Small intestine (tissue), 7 donors: ENCODE data around the gene BOLA3. TPM values are rescaled to one million over a fixed set of nuclear protein-coding genes. Genes with fewer than 3 reads are reported as not detected.

Source experiments
- DNase-seq, 2 donors: peaks; one replicate each; pipeline versions ENCODE4 v3.0.0 to v3.0.0-alpha.2; 2013
- FAIRE-seq: peaks from 2 replicates; lab custom pipeline; 2012; peaks lifted over from hg19 to GRCh38; lab: Jason Lieb, UNC
- H3K27ac ChIP-seq, 3 donors: one replicate each; pipeline ENCODE4 v1.5.1; 2013; ENCODE audit warnings: low read length in 2 of 3, mild to moderate bottlenecking in 2 of 3, control low read depth in 1 of 3, inconsistent platforms in 1 of 3, low read depth in 1 of 3, moderate library complexity in 1 of 3
- H3K27me3 ChIP-seq, 3 donors: one replicate each; pipeline ENCODE4 v1.6.1; 2013; ENCODE audit warnings: low read length in 3 of 3, inconsistent platforms in 1 of 3; ENCODE audit not compliant: control insufficient read depth in 3 of 3, insufficient read depth in 3 of 3
- H3K36me3 ChIP-seq, 3 donors: one replicate each; pipeline ENCODE4 v1.6.1; 2013; ENCODE audit warnings: low read length in 3 of 3, inconsistent platforms in 1 of 3, low read depth in 1 of 3, mild to moderate bottlenecking in 1 of 3, moderate library complexity in 1 of 3; ENCODE audit not compliant: control insufficient read depth in 3 of 3, insufficient read depth in 2 of 3
- H3K4me1 ChIP-seq, 3 donors: one replicate each; pipeline ENCODE4 v1.6.1; 2013; ENCODE audit warnings: low read length in 2 of 3, inconsistent platforms in 1 of 3, low read depth in 1 of 3, mild to moderate bottlenecking in 1 of 3, moderate library complexity in 1 of 3; ENCODE audit not compliant: control insufficient read depth in 3 of 3, insufficient read depth in 2 of 3
- H3K4me3 ChIP-seq, 3 donors: one replicate each; pipeline ENCODE4 v1.5.1; 2013; ENCODE audit warnings: low read length in 3 of 3, control low read depth in 1 of 3, inconsistent platforms in 1 of 3, low read depth in 1 of 3, mild to moderate bottlenecking in 1 of 3, moderate library complexity in 1 of 3
- H3K9me3 ChIP-seq, 2 donors: one replicate each; pipeline ENCODE4 v1.6.1; 2013; ENCODE audit warnings: low read depth in 1 of 2, low read length in 1 of 2; ENCODE audit not compliant: control insufficient read depth in 2 of 2, insufficient read depth in 1 of 2
- WGBS, 3 donors: extraction: QIAGEN DNeasy Blood & Tissue Kit; methylation state at CpG; one replicate each; pipeline ENCODE4 v1.1.7; 2013; 5-methylcytosine and 5-hydroxymethylcytosine counted together
- polyA plus RNA-seq, 4 donors: library from polyadenylated mRNA; stranded (reverse) in 3 of 4; unstranded in 1 of 4; fragments of 200-250 nt in 3 of 4; fragments of 120-200 nt in 1 of 4; gene quantifications; one replicate each; pipeline versions ENCODE4 v1.2.1 to v1.2.3, GENCODE V29; 2013
- donor health status: healthy with polysubstance abuse.
- donor health status: control.
- donor health status: control.
- donor health status: Bipolar disorder and iron deficiency.
- donor health status: healthy.

Gene BOLA3
- polyA plus RNA-seq, 4 donors, result 26.4 to 75.8 (median 60.0) TPM

DNA sequence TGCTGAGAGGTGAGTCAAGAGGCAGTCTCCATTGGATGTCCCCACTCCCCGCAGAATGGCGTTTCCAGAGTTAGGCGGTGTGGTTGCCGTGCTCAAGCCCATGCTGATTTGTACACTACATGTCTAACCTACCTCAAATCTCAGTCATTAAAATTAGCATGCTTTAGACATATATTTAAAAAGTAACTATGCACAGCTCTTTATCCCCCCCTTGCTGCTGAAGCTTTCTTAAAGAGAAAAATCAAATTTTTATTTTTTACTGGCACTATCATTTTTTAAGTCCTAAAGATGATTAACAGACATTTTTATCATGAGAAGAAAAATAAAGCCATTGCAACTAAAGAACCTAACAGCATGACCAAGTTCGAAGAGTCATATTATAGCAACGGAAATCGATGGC lies 42.9 kb downstream of the BOLA3 start:
- peaks cover 7 to 46% (median 15%) of the 10 kb centered on the region in 3 donors for H3K36me3 ChIP-seq
- DNase-seq (no peak), FAIRE-seq (no peak)
- H3K4me1 ChIP-seq, result no peaks in the 10 kb centered on the region
- H3K27me3 ChIP-seq, result no peaks in the 10 kb centered on the region
- H3K4me3 ChIP-seq, result no peak overlapping the region
- no peaks in the 10 kb centered on the region for H3K9me3 ChIP-seq
- H3K27ac ChIP-seq, result no peak overlapping the region
- WGBS, 3 donors, result 94 to 98% (median 97%) methylated on average over 7 of the region's 7 CpGs

DNA sequence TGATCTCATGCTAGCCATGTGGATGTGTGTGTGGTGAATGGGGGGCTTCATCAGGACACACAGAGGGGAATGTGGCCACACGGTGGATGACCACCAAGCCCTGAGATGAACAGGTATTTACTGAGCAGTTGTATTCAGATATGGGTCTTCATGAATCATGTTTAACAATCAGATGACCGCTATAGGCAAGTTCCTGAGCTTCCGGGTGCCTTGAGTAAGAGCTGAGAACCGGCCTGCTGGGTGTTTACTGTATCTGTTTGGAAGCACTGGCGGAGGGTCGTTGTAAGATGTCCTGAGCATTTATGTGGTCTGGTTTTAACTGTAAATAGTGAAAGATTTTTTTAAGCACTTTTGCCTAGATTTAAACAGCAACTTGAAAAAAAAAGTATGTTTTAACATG lies 43.9 kb downstream of the BOLA3 start:
- H3K9me3 ChIP-seq, result no peaks in the 10 kb centered on the region
- H3K4me1 ChIP-seq, result no peaks in the 10 kb centered on the region
- H3K4me3 ChIP-seq, result no peak overlapping the region
- FAIRE-seq, result no peak
- peaks cover 17 to 57% (median 21%) of the 10 kb centered on the region in 3 donors for H3K36me3 ChIP-seq
- H3K27ac ChIP-seq, result no peak overlapping the region
- 84 to 90% (median 88%) methylated on average over 6 of the region's 6 CpGs for WGBS, 3 donors
- DNase-seq, result no peak
- H3K27me3 ChIP-seq, result no peaks in the 10 kb centered on the region

DNA sequence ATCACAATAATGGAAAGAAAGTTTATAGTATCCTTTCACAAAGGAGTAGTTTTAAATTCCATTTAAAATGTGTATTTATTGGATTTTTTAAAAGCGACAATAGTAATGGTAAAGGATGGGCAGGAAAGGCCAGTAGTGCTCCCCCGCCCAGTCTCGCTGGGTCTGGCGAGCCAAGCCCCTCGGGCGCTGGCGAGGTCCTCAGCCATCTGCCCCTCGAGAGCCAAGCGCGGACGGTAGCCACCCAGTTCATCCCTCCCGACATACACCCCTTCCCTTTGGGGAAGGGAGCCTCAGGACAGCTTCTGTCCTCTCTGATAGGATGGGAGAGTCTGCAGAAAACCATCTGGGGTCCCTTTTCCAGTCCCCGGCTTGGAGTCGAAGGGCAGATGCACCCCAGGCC lies 45.2 kb downstream of the BOLA3 start:
- DNase-seq, result no peak
- Histone ChIP-seq H3K4me1 (no peaks in the 10 kb centered on the region), H3K27ac (no peak overlapping the region), H3K4me3 (no peak overlapping the region), H3K36me3 (peaks cover 18 to 62% (median 26%) of the 10 kb centered on the region in 3 donors), H3K9me3 (no peaks in the 10 kb centered on the region), H3K27me3 (no peaks in the 10 kb centered on the region)
- WGBS, 3 donors, result 95 to 97% (median 96%) methylated on average over 14 of the region's 14 CpGs
- FAIRE-seq, result no peak

DNA sequence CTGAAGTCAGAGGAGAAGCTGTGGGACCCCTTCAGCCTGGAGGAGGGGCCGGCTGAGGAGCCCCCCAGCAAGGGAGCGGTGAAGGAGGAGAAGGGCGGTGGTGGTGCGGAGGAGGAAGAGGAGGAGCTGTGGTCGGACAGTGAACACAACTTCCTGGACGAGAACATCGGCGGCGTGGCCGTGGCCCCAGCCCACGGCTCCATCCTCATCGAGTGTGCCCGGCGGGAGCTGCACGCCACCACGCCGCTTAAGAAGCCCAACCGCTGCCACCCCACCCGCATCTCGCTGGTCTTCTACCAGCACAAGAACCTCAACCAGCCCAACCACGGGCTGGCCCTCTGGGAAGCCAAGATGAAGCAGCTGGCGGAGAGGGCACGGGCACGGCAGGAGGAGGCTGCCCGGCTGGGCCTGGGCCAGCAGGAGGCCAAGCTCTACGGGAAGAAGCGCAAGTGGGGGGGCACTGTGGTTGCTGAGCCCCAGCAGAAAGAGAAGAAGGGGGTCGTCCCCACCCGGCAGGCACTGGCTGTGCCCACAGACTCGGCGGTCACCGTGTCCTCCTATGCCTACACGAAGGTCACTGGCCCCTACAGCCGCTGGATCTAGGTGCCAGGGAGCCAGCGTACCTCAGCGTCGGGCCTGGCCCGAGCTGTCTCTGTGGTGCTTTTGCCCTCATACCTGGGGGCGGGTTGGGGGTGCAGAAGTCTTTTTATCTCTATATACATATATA lies 46.0 kb downstream of the BOLA3 start:
- Histone ChIP-seq H3K4me3 (no peak overlapping the region), H3K4me1 (no peaks in the 10 kb centered on the region), H3K9me3 (no peaks in the 10 kb centered on the region), H3K27me3 (no peaks in the 10 kb centered on the region), H3K36me3 (peaks cover 18 to 66% (median 26%) of the 10 kb centered on the region in 3 donors), H3K27ac (no peak overlapping the region)
- DNase-seq (no peak), FAIRE-seq (no peak)
- 95 to 97% (median 96%) methylated on average over 36 to 39 of the region's 39 CpGs for WGBS, 3 donors

DNA sequence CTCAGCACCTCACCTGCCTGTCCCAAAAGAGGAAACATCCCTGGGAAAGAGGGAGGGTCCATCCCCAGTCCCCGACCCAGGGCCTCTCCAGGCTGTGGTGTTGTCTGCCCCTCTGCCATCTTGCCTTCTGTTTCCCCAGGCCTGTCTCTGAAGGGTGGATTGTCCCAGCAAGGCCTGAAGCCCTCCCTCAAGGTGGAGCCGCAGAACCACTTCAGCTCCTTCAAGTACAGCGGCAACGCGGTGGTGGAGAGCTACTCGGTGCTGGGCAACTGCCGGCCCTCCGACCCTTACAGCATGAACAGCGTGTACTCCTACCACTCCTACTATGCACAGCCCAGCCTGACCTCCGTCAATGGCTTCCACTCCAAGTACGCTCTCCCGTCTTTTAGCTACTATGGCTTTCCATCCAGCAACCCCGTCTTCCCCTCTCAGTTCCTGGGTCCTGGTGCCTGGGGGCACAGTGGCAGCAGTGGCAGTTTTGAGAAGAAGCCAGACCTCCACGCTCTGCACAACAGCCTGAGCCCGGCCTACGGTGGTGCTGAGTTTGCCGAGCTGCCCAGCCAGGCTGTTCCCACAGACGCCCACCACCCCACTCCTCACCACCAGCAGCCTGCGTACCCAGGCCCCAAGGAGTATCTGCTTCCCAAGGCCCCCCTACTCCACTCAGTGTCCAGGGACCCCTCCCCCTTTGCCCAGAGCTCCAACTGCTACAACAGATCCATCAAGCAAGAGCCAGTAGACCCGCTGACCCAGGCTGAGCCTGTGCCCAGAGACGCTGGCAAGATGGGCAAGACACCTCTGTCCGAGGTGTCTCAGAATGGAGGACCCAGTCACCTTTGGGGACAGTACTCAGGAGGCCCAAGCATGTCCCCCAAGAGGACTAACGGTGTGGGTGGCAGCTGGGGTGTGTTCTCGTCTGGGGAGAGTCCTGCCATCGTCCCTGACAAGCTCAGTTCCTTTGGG lies 47.2 kb downstream of the BOLA3 start:
- 94 to 96% (median 95%) methylated on average over 25 of the region's 25 CpGs for WGBS, 3 donors
- FAIRE-seq (no peak), DNase-seq (no peak)
- Histone ChIP-seq H3K27ac (no peak overlapping the region), H3K9me3 (no peaks in the 10 kb centered on the region), H3K4me1 (no peaks in the 10 kb centered on the region), H3K4me3 (no peak overlapping the region), H3K27me3 (no peaks in the 10 kb centered on the region), H3K36me3 (peaks cover 19 to 66% (median 26%) of the 10 kb centered on the region in 3 donors)

DNA sequence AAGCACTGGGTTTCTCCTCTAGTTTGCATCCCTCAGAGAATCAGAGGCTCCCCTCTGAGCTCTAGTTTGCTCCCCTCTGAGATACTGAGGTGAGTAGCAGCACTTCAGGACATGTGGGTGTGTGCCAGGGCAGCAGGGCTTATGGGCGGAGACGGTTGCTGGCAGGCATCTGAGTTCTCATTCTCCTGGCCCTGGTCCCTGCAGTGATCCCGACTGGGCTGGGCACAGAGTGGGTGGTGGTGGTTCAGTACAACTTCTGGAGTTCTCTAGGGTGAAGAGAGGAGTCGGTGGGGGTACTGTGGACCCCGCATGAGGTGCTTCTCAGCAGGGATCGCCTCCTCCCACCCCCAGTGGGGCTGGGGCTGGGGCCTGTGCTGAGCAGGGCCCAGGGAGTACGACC lies 47.9 kb downstream of the BOLA3 start:
- FAIRE-seq, result no peak
- no peak overlapping the region for H3K27ac ChIP-seq
- no peaks in the 10 kb centered on the region for H3K9me3 ChIP-seq
- H3K27me3 ChIP-seq, result no peaks in the 10 kb centered on the region
- H3K4me3 ChIP-seq, result no peak overlapping the region
- DNase-seq, result no peak
- no peaks in the 10 kb centered on the region for H3K4me1 ChIP-seq
- WGBS, 3 donors, result 73 to 87% (median 79%) methylated on average over 7 of the region's 7 CpGs
- peaks cover 21 to 70% (median 26%) of the 10 kb centered on the region in 3 donors for H3K36me3 ChIP-seq

DNA sequence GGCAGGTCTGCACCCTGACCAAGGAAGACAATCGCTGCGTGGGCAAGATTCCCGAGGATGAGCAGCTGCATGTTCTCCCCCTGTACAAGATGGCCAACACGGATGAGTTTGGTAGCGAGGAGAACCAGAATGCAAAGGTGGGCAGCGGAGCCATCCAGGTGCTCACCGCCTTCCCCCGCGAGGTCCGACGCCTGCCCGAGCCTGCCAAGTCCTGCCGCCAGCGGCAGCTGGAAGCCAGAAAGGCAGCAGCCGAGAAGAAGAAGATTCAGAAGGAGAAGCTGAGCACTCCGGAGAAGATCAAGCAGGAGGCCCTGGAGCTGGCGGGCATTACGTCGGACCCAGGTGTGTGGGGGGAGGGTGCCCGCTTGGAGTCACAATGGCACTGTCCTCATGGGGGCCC lies 48.4 kb downstream of the BOLA3 start:
- Histone ChIP-seq H3K36me3 (peaks cover 21 to 72% (median 21%) of the 10 kb centered on the region in 3 donors), H3K4me1 (no peaks in the 10 kb centered on the region), H3K27ac (no peak overlapping the region), H3K4me3 (no peak overlapping the region), H3K27me3 (no peaks in the 10 kb centered on the region), H3K9me3 (no peaks in the 10 kb centered on the region)
- FAIRE-seq, result no peak
- 95 to 97% (median 95%) methylated on average over 18 to 20 of the region's 20 CpGs for WGBS, 3 donors
- no peak for DNase-seq

DNA sequence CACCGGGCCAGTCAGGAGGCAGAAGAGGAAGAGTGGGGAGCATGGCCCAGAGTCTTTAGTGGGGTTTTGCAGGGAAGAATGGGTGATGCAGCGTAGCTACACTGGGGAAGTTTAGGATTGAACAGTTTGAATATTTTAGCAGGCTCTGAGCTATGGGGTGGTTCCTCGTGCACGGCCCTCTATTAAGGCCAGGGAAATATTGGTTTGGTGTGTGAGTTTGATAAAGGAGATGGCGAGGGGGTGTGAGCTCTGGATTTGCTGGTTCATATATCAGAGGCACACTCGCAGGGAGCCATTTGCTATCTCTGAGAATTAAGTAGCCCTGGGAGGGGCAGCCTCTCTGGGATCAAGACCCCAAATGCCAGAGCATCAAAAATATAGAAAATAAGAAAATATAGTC lies 50.1 kb downstream of the BOLA3 start:
- no peak overlapping the region for H3K27ac ChIP-seq
- FAIRE-seq (no peak), DNase-seq (no peak)
- H3K27me3 ChIP-seq, result no peaks in the 10 kb centered on the region
- H3K4me3 ChIP-seq, result no peak overlapping the region
- WGBS, 3 donors, result 93 to 97% (median 96%) methylated on average over 6 of the region's 6 CpGs
- H3K4me1 ChIP-seq, result no peaks in the 10 kb centered on the region
- H3K9me3 ChIP-seq, result no peaks in the 10 kb centered on the region
- peaks cover 20 to 78% (median 29%) of the 10 kb centered on the region in 3 donors for H3K36me3 ChIP-seq
